ENCODE results near the gene SEC14L6. TPM values are rescaled to one million over a fixed set of nuclear protein-coding genes. Genes with fewer than 3 reads are reported as not detected.

Gene SEC14L6
- total RNA-seq, 2 donors from 2014 or later, result 1.6 to 2.1 TPM

DNA sequence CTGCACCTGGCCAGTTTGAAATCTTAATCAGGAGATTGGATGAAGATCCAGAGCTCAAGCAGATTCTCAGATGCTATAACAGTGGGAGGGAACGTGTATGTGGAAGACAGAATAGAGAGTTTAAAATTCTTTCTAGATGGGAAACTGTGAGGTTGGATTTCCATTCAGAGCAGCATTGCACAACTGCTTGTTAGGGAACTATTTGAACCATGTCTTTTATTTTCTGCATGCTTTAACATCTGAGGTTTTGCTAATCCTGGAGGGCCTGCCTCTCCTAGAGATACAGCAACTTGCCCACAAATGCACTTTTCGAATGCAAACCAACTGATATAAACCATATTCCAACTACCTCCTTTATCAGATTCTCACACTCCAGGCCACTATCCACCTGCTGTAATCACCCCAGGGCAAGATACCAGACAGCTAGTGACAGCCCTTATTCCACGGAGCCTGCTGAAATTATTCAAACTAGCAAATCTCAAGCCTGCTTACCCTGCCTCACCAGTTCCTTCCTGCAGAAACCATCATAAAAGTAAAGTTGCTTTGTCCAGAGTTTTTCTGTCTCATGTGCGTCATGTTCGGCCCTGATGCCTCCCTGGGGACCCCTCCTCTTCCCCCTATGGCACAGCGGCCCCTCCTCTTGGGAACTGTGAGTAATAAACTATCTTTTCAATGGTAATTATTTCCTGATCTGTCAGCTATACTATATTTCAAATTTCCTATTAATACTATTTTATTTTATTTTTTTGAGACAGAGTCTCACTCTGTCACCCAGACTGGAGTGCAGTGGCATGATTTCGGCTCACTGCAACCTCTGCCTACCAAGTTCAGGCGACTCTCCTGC, 22.7 kb downstream of the SEC14L6 start:
- no peaks in the 10 kb centered on the region for H3K27me3 ChIP-seq (ENCODE audit: control insufficient read depth, insufficient read depth, low read length, poor library complexity, severe bottlenecking)
- TF ChIP-seq, protein P1, sequence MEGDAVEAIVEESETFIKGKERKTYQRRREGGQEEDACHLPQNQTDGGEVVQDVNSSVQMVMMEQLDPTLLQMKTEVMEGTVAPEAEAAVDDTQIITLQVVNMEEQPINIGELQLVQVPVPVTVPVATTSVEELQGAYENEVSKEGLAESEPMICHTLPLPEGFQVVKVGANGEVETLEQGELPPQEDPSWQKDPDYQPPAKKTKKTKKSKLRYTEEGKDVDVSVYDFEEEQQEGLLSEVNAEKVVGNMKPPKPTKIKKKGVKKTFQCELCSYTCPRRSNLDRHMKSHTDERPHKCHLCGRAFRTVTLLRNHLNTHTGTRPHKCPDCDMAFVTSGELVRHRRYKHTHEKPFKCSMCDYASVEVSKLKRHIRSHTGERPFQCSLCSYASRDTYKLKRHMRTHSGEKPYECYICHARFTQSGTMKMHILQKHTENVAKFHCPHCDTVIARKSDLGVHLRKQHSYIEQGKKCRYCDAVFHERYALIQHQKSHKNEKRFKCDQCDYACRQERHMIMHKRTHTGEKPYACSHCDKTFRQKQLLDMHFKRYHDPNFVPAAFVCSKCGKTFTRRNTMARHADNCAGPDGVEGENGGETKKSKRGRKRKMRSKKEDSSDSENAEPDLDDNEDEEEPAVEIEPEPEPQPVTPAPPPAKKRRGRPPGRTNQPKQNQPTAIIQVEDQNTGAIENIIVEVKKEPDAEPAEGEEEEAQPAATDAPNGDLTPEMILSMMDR (conservative IDR thresholded peaks at IDR 0.05), result no peak
- H3K9me3 Mint-ChIP-seq, result no peaks in the 10 kb centered on the region
- no peaks in the 10 kb centered on the region for H3K36me3 Mint-ChIP-seq (ENCODE audit: low read depth)
- peaks cover 4% of the 10 kb centered on the region for H3K4me1 Mint-ChIP-seq
- H3K36me3 ChIP-seq (ENCODE audit: control insufficient read depth, insufficient read depth, low read length), result no peaks in the 10 kb centered on the region
- H3K4me3 Mint-ChIP-seq, result no peak overlapping the region
- H3K9me3 ChIP-seq (ENCODE audit: control insufficient read depth, low read length), result no peaks in the 10 kb centered on the region
- H3K27ac ChIP-seq (ENCODE audit: low read depth, low read length), result no peak overlapping the region
- WGBS, 2 experiments (ENCODE audit: insufficient coverage in 1 of 2, insufficient read length in 1 of 2), result 89 to 97% methylated on average over 4 to 7 of the region's 8 CpGs
- H3K9ac ChIP-seq (ENCODE audit: extremely low read depth, low read length, poor library complexity, severe bottlenecking), result no peak overlapping the region
- no peak overlapping the region for H3K27ac Mint-ChIP-seq
- no peak overlapping the region for H3K4me3 ChIP-seq (ENCODE audit: low read length)
- no peak for DNase-seq
- H3K27me3 Mint-ChIP-seq (ENCODE audit: insufficient read depth), result peaks cover 2% of the 10 kb centered on the region
- peaks cover 4% of the 10 kb centered on the region for H3K4me1 ChIP-seq (ENCODE audit: control insufficient read depth, insufficient read depth, low read length)

DNA sequence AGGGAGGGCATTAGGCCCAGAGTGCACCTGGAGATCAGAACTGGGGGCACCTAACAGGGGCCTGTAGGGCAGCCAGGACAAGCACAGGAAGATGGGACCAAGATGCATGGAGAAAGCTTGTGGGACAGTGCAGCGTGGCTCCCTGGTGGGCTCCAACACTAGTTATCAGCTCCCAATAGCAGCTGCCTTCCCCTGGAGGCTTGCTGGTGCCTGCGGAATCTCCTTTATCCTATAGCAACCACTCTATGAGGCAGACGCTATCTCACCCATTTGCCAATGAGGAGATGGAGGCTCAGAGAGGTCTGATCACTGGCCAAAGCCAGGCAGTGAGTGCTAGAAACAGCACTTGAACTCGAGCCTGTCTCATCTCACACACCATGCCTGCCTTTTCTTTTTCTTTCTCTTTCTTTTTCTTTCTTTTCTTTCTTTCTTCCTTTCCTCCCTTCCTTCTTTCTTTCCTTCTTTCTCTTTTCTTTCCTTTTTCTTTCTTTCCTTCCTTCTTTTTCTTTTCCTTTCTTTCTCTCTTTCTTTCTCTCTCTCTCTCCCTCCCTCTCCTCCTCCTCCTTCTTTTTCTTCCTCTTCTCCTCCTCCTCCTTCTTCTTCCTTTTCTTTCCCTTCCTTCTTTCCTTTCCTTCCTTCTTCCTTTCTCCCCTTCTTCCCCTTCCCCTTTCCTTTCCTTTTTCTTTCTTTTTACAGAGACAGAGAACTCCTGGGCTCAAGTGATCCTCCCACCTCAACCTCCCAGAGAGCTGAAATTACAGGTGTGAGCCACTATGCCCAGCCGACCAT, 25.0 kb downstream of the SEC14L6 start:
- Histone ChIP-seq H3K9ac (ENCODE audit: extremely low read depth, low read length, poor library complexity, severe bottlenecking) (no peak overlapping the region), H3K27me3 (ENCODE audit: control insufficient read depth, insufficient read depth, low read length, poor library complexity, severe bottlenecking) (no peaks in the 10 kb centered on the region), H3K36me3 (ENCODE audit: control insufficient read depth, insufficient read depth, low read length) (no peaks in the 10 kb centered on the region), H3K9me3 (ENCODE audit: control insufficient read depth, low read length) (no peaks in the 10 kb centered on the region), H3K4me1 (ENCODE audit: control insufficient read depth, insufficient read depth, low read length) (peaks cover 4% of the 10 kb centered on the region), H3K27ac (ENCODE audit: low read depth, low read length) (no peak overlapping the region), H3K4me3 (ENCODE audit: low read length) (no peak overlapping the region)
- peaks cover 3% of the 10 kb centered on the region for H3K9me3 Mint-ChIP-seq
- peaks cover 5% of the 10 kb centered on the region for H3K4me1 Mint-ChIP-seq
- no peaks in the 10 kb centered on the region for H3K36me3 Mint-ChIP-seq (ENCODE audit: low read depth)
- TF ChIP-seq, protein P1 (conservative IDR thresholded peaks at IDR 0.05), result no peak
- peak; percentile 66 for DNase-seq
- no peak overlapping the region for H3K27ac Mint-ChIP-seq
- H3K4me3 Mint-ChIP-seq, result no peak overlapping the region
- 67 to 78% methylated on average over 5 of the region's 5 CpGs for WGBS, 2 experiments (ENCODE audit: insufficient coverage in 1 of 2, insufficient read length in 1 of 2)
- H3K27me3 Mint-ChIP-seq (ENCODE audit: insufficient read depth), result peaks cover 2% of the 10 kb centered on the region

GRCh38 chr22:30519842-30520425, 26.6 kb downstream of the SEC14L6 start:
- H3K4me1 ChIP-seq (ENCODE audit: control insufficient read depth, insufficient read depth, low read length), result peaks cover 4% of the 10 kb centered on the region
- H3K9ac ChIP-seq (ENCODE audit: extremely low read depth, low read length, poor library complexity, severe bottlenecking), result no peak overlapping the region
- peaks cover 5% of the 10 kb centered on the region for H3K4me1 Mint-ChIP-seq
- H3K36me3 ChIP-seq (ENCODE audit: control insufficient read depth, insufficient read depth, low read length), result no peaks in the 10 kb centered on the region
- no peaks in the 10 kb centered on the region for H3K27me3 ChIP-seq (ENCODE audit: control insufficient read depth, insufficient read depth, low read length, poor library complexity, severe bottlenecking)
- no peaks in the 10 kb centered on the region for H3K36me3 Mint-ChIP-seq (ENCODE audit: low read depth)
- H3K27me3 Mint-ChIP-seq (ENCODE audit: insufficient read depth), result peaks cover 2% of the 10 kb centered on the region
- TF ChIP-seq, protein P1 (conservative IDR thresholded peaks at IDR 0.05), result no peak
- no peak overlapping the region for H3K4me3 ChIP-seq (ENCODE audit: low read length)
- H3K27ac Mint-ChIP-seq, result no peak overlapping the region
- no peak for DNase-seq
- H3K4me3 Mint-ChIP-seq, result no peak overlapping the region
- H3K9me3 ChIP-seq (ENCODE audit: control insufficient read depth, low read length), result no peaks in the 10 kb centered on the region
- no peak overlapping the region for H3K27ac ChIP-seq (ENCODE audit: low read depth, low read length)
- H3K9me3 Mint-ChIP-seq, result peaks cover 3% of the 10 kb centered on the region
- WGBS, 2 experiments (ENCODE audit: insufficient coverage in 1 of 2, insufficient read length in 1 of 2), result 92% methylated on average over 3 to 7 of the region's 7 CpGs
